ENCODE results near the gene PBX3.

Gene PBX3

DNA sequence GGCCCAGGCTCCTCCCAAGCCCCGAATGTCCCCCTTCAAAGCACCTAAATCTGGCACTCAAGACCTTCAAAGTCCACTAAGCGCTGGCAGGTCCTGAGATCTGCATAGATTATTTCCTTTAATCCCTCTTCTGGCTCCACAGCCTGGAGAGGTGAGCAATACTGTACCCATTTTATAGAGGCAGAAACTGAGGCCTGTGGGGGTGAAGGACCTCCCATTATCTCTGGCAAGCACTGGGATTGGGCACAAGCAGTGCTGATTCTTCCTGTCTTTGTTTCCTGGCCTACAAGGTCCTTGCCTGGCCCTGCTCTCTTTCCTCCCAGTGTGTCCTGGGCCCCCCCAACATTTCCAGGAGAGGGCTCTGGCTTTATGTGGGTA is 252.3 kb downstream of the PBX3 start:
- Histone ChIP-seq H3K9me3 (no peaks in the 10 kb centered on the region), H3K4me3 (no peak overlapping the region), H3K36me3 (replicated peaks) (no peaks in the 10 kb centered on the region), H3K27me3 (ENCODE audit: low read depth) (no peaks in the 10 kb centered on the region), H3K4me1 (no peaks in the 10 kb centered on the region)
- in situ Hi-C loops (cut with MboI; ENCODE audit: low sequenced_read_pairs), result no loop called here
- DNase-seq (ENCODE audit: low spot score in 2 of 2), result no peak

GRCh38 chr9:126000256-126000655 is 253.1 kb downstream of the PBX3 start:
- no peak for DNase-seq (ENCODE audit: low spot score in 2 of 2)
- H3K4me3 ChIP-seq, result no peak overlapping the region
- H3K27me3 ChIP-seq (ENCODE audit: low read depth), result no peaks in the 10 kb centered on the region
- no peaks in the 10 kb centered on the region for H3K36me3 ChIP-seq (replicated peaks)
- H3K4me1 ChIP-seq, result no peaks in the 10 kb centered on the region
- in situ Hi-C loops (cut with MboI; ENCODE audit: low sequenced_read_pairs), result no loop called here
- H3K9me3 ChIP-seq, result no peaks in the 10 kb centered on the region

DNA sequence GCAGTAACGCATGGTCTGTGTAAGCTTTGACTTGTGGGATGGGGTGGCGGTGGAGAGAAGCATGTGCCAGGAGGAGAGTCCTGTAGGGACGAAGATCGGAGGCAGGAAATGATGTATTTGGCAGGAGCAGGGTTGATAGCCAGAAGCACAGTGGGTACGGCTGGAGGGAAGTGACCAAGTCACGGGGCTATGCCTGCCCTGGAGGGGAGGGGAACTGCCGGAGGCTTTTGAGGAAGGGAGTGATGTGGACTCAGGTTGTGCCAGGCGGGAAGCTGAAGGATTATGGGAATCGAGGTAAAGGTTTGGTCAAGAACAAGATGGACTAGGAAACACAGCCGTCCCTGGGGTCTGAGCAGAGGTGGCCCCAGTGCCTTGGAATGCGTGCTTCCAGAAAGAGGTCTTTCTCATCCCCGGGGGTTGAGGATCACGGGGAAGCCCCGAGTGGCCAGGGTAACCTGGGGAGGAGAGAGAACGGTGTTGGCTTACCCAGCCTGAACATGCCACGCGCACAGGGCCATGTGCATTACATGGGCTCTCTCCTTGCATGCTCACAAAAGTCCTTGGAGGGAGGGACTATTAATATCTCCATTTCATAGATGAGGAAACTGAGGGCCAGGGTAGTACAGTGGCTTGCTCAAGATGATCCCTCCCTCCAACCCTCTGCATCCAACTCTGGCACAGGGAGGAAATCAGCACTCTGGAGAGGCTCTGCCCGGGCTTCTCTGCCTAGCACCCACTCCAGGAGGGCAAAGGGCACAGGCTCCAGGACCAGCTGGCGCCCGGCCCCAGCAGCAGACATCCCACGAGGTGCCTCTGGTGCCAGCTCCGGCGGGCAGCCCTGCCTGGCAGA is 253.8 kb downstream of the PBX3 start:
- DNase-seq (ENCODE audit: low spot score in 2 of 2), result no peak
- in situ Hi-C loops (cut with MboI; ENCODE audit: low sequenced_read_pairs), result no loop called here

DNA sequence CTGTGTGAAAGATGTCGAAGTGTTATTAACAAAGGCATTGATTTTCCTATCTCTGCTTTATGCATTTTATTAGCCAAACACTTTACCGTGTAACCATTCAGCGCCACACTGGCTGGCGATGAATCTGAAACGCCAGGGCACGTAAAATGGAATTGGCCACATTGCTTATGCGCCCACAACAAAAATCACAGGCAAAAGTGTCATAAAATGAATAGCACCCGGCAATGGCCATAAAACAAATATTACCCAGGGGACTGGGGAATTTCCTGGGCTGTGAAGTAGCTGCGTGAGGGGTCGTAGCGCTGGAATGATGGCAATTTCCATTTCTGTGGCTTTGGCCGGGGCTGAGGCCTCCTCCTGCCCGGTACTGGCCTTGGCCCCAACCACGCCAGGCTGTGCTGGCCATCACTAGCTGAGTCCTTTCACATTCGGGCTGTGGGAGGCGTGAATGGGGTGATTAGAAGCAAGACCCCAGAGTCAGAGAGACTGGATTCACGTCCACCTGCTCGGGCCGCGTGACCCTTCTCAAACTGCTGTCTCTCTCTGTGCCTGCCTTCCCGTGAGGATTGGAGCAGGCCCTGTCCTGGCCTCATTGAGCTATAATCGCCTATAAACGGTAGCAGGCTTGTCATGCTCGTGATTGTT is 254.5 kb downstream of the PBX3 start:
- no peaks in the 10 kb centered on the region for H3K27me3 ChIP-seq (ENCODE audit: low read depth)
- no peak overlapping the region for H3K4me3 ChIP-seq
- in situ Hi-C loops (cut with MboI; ENCODE audit: low sequenced_read_pairs), result no loop called here
- no peaks in the 10 kb centered on the region for H3K36me3 ChIP-seq (replicated peaks)
- H3K9me3 ChIP-seq, result no peaks in the 10 kb centered on the region
- no peaks in the 10 kb centered on the region for H3K4me1 ChIP-seq
- DNase-seq (ENCODE audit: low spot score in 2 of 2), result no peak

More for the DNA sequence above, 253.8 kb downstream of the PBX3 start:
- no peaks in the 10 kb centered on the region for H3K4me1 ChIP-seq
- H3K27me3 ChIP-seq (ENCODE audit: low read depth), result no peaks in the 10 kb centered on the region
- H3K4me3 ChIP-seq, result no peak overlapping the region
- no peaks in the 10 kb centered on the region for H3K9me3 ChIP-seq
- H3K36me3 ChIP-seq (replicated peaks), result no peaks in the 10 kb centered on the region

- H3K4me3 ChIP-seq, result no peak overlapping the region
- no peaks in the 10 kb centered on the region for H3K27me3 ChIP-seq (ENCODE audit: low read depth)
- no peaks in the 10 kb centered on the region for H3K9me3 ChIP-seq
- H3K36me3 ChIP-seq (replicated peaks), result no peaks in the 10 kb centered on the region
- in situ Hi-C loops (cut with MboI; ENCODE audit: low sequenced_read_pairs), result no loop called here
- H3K4me1 ChIP-seq, result no peaks in the 10 kb centered on the region
- no peak for DNase-seq (ENCODE audit: low spot score in 2 of 2)
Observed at GRCh38 chr9:126002476-126003350, 255.5 kb downstream of the PBX3 start.

DNA sequence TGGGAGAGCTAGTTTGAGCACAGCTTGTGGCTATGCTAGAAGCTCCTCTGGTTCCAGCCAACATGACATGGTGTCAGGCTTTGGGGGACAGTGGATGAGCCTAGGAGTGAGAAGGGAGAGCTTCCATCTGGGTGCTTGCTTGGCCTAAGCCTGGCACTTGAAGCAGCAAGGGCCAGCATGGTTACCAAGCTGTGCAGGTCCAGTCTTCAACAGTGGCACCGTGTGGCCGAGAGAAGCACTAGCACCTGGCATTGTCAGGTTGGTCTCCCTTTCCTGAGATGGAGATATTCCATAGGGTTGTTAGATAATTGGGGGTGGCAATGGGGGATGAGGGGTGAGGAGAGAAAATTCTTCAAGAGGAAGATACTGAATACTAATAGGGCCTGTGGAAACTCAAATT is 261.9 kb downstream of the PBX3 start:
- H3K27me3 ChIP-seq (ENCODE audit: low read depth), result no peaks in the 10 kb centered on the region
- H3K4me1 ChIP-seq, result no peaks in the 10 kb centered on the region
- peaks cover 12% of the 10 kb centered on the region; the same call in 1 of the 2 replicates for H3K9me3 ChIP-seq
- no peaks in the 10 kb centered on the region for H3K36me3 ChIP-seq (replicated peaks)
- H3K4me3 ChIP-seq, result no peak overlapping the region
- no peak for DNase-seq (ENCODE audit: low spot score in 2 of 2)
- in situ Hi-C loops (cut with MboI; ENCODE audit: low sequenced_read_pairs), result no loop called here

GRCh38 chr9:126014726-126015125 is 267.6 kb downstream of the PBX3 start:
- H3K9me3 ChIP-seq, result no peaks in the 10 kb centered on the region
- no peak for DNase-seq (ENCODE audit: low spot score in 2 of 2)
- H3K36me3 ChIP-seq (replicated peaks), result no peaks in the 10 kb centered on the region
- H3K4me1 ChIP-seq, result no peaks in the 10 kb centered on the region
- H3K27me3 ChIP-seq (ENCODE audit: low read depth), result no peaks in the 10 kb centered on the region
- H3K4me3 ChIP-seq, result no peak overlapping the region
- in situ Hi-C loops (cut with MboI; ENCODE audit: low sequenced_read_pairs), result no loop called here

GRCh38 chr9:126015424-126015823 is 268.3 kb downstream of the PBX3 start:
- Histone ChIP-seq H3K4me1 (no peaks in the 10 kb centered on the region), H3K9me3 (no peaks in the 10 kb centered on the region), H3K4me3 (no peak overlapping the region), H3K36me3 (replicated peaks) (no peaks in the 10 kb centered on the region), H3K27me3 (ENCODE audit: low read depth) (no peaks in the 10 kb centered on the region)
- in situ Hi-C loops (cut with MboI; ENCODE audit: low sequenced_read_pairs), result no loop called here
- DNase-seq (ENCODE audit: low spot score in 2 of 2), result no peak

- in situ Hi-C loops (cut with MboI; ENCODE audit: low sequenced_read_pairs), result no loop called here
- no peaks in the 10 kb centered on the region for H3K27me3 ChIP-seq (ENCODE audit: low read depth)
- no peak for DNase-seq (ENCODE audit: low spot score in 2 of 2)
- no peaks in the 10 kb centered on the region for H3K36me3 ChIP-seq (replicated peaks)
- no peaks in the 10 kb centered on the region for H3K4me1 ChIP-seq
- H3K9me3 ChIP-seq, result no peaks in the 10 kb centered on the region
- H3K4me3 ChIP-seq, result no peak overlapping the region
Observed at GRCh38 chr9:126016579-126017290, 269.6 kb downstream of the PBX3 start.

Data from HAP-1 (cell line).